AG04450 (cell line): Measurements from ENCODE around the gene B3GNT8. TPM values are rescaled to one million over a fixed set of nuclear protein-coding genes. Genes with fewer than 3 reads are reported as not detected.

Source experiments
- CTCF ChIA-PET: fragments of 300-600, 350-600 bp; formaldehyde crosslinking; extraction: SDS; loops from one replicate; lab custom pipeline; 2022; ENCODE audit warnings: antibody characterized with exemption, inconsistent platforms; lab: Charles Lee
- POLR2A ChIA-PET: fragments of 350-600 bp; formaldehyde crosslinking; extraction: SDS; loops from one replicate; lab custom pipeline; 2021; ENCODE audit warnings: antibody characterized with exemption, inconsistent platforms; lab: Yijun Ruan, JAX
- DNase-seq: peaks from one replicate; pipeline ENCODE4 v3.0.0-alpha.2; 2011; ENCODE audit warnings: low read depth, low spot score
- H3K27ac ChIP-seq: one replicate; pipeline ENCODE4 v1.5.1; 2012; ENCODE audit warnings: low read depth, low read length, control low read depth
- H3K27me3 ChIP-seq: one replicate; pipeline ENCODE4 v1.6.0; 2012; ENCODE audit warnings: low read length; ENCODE audit not compliant: control insufficient read depth, insufficient read depth
- H3K4me3 ChIP-seq: 2 replicates; pipeline ENCODE4 v1.5.1; 2011; ENCODE audit warnings: mild to moderate bottlenecking, low read depth, low read length, control low read depth
- H3K9me3 ChIP-seq: 2 replicates; pipeline ENCODE4 v1.5.1; 2012; ENCODE audit warnings: low read length; ENCODE audit not compliant: control insufficient read depth, insufficient read depth
- polyA plus RNA-seq: library from polyadenylated mRNA; depleted of rRNA; stranded (reverse); fragments of >200 nt; gene quantifications from 2 replicates; pipeline ENCODE4 v1.2.3, GENCODE V29; 2011
- TF ChIP-seq, protein P1 (sequence below): IDR thresholded peaks from 2 replicates; pipeline ENCODE4 v1.5.1; 2011; ENCODE audit warnings: low read depth, low read length, control low read depth, inconsistent platforms

The B3GNT8 gene
- polyA plus RNA-seq, 1 experiment, result 0.14 TPM

DNA sequence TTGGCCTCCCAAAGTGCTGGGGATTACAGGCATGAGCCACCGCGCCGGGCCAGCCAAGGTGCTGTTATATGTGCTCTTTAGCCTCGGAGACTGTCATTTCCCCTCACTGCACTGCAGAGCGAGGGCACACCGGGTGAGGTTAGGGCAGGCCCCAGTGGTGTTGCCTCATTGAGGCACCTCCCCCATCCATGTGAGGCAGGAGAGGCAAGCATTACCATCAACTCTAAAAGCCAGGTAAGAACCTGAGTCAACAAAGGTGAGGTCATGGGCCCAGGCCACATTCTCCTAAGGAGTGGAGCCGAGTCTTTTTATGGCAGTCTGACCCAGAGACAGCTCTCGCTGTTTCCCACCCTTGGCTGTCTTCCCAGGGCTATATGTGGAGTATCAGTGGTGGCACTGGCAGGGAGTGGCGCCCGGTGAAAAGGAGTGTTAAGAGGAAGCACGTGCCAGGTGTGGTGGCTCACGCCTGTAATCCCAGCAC lies 10.9 kb downstream of the B3GNT8 start:
- ChIA-PET POLR2A (no interaction called here), CTCF (no interaction called here)
- TF ChIP-seq, protein P1, sequence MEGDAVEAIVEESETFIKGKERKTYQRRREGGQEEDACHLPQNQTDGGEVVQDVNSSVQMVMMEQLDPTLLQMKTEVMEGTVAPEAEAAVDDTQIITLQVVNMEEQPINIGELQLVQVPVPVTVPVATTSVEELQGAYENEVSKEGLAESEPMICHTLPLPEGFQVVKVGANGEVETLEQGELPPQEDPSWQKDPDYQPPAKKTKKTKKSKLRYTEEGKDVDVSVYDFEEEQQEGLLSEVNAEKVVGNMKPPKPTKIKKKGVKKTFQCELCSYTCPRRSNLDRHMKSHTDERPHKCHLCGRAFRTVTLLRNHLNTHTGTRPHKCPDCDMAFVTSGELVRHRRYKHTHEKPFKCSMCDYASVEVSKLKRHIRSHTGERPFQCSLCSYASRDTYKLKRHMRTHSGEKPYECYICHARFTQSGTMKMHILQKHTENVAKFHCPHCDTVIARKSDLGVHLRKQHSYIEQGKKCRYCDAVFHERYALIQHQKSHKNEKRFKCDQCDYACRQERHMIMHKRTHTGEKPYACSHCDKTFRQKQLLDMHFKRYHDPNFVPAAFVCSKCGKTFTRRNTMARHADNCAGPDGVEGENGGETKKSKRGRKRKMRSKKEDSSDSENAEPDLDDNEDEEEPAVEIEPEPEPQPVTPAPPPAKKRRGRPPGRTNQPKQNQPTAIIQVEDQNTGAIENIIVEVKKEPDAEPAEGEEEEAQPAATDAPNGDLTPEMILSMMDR, result no peak
- Histone ChIP-seq H3K27ac (no peak overlapping the region), H3K9me3 (no peaks in the 10 kb centered on the region), H3K4me3 (no peak overlapping the region), H3K27me3 (no peaks in the 10 kb centered on the region)
- DNase-seq, result no peak

GRCh38 chr19:41415154-41415571 lies 12.0 kb downstream of the B3GNT8 start:
- POLR2A ChIA-PET, result interaction anchor here (0.7 kb wide), 1 partner anchor 96 kb away, joined by 3 read pairs; no protein-coding TSS in a partner anchor
- no peak for DNase-seq
- no peak overlapping the region for H3K27ac ChIP-seq
- H3K27me3 ChIP-seq, result no peaks in the 10 kb centered on the region
- no peaks in the 10 kb centered on the region for H3K9me3 ChIP-seq
- no peak overlapping the region for H3K4me3 ChIP-seq
- CTCF ChIA-PET, result no interaction called here
- TF ChIP-seq, protein P1, result no peak

GRCh38 chr19:41414461-41414860 lies 12.7 kb downstream of the B3GNT8 start:
- TF ChIP-seq, protein P1, result no peak
- Histone ChIP-seq H3K27ac (no peak overlapping the region), H3K9me3 (no peaks in the 10 kb centered on the region), H3K4me3 (no peak overlapping the region), H3K27me3 (no peaks in the 10 kb centered on the region)
- DNase-seq, result no peak
- ChIA-PET POLR2A (no interaction called here), CTCF (no interaction called here)

DNA sequence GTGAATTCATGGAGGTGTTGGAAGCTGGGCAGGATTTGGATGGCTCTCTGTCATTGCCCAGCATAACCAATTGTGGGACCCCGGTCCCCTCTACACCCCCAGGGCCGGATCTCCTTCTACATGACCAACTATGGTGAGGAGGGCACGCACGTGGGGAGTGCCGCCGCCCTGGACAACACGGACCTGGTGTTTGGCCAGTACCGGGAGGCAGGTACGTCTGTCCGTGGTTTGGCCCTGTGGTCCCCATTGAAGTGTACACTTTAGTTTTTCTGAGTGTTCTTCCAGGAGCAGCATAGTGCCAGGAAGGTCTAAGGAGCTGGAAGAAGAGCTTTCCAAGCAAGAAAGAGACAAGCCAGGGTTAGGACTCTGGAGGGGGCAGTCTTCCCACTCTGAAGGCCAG lies 13.2 kb downstream of the B3GNT8 start:
- CTCF ChIA-PET, result no interaction called here
- POLR2A ChIA-PET, result no interaction called here
- Histone ChIP-seq H3K9me3 (no peaks in the 10 kb centered on the region), H3K27me3 (no peaks in the 10 kb centered on the region), H3K27ac (no peak overlapping the region), H3K4me3 (no peak overlapping the region)
- DNase-seq, result no peak
- TF ChIP-seq, protein P1, result no peak

- H3K27ac ChIP-seq, result no peak overlapping the region
- H3K27me3 ChIP-seq, result no peaks in the 10 kb centered on the region
- TF ChIP-seq, protein P1, result no peak
- no peak overlapping the region for H3K4me3 ChIP-seq
- DNase-seq, result no peak
- ChIA-PET POLR2A (no interaction called here), CTCF (interaction anchor here (0.6 kb wide), 1 partner anchor 61 kb away, joined by 3 read pairs; no protein-coding TSS in a partner anchor)
- H3K9me3 ChIP-seq, result no peaks in the 10 kb centered on the region
These were observed 14.2 kb downstream of the B3GNT8 start for GRCh38 chr19:41412953-41413352.
